HL-60 (cell line): ENCODE results near the gene UBFD1.

ENCODE experiments used
- DNase-seq, 2 experiments: peaks; one replicate each; pipeline ENCODE4 v3.0.0-alpha.2; 2010 to 2020; ENCODE audit warnings: low read depth in 1 of 2, low spot score in 1 of 2
- H3K27ac ChIP-seq: fragments of 250-450 bp; sonication (Bioruptor Pico); replicated peaks from 2 replicates; pipeline ENCODE4 v1.5.1; 2020; ENCODE audit warnings: mild to moderate bottlenecking, moderate library complexity
- H3K27me3 ChIP-seq: fragments of 250-450 bp; sonication (Bioruptor Pico); 2 replicates; pipeline ENCODE4 v1.5.1; 2021; ENCODE audit warnings: mild to moderate bottlenecking, moderate library complexity; ENCODE audit not compliant: insufficient read depth, poor library complexity, severe bottlenecking
- H3K4me3 ChIP-seq: replicated peaks from 2 replicates; pipeline ENCODE4 v1.5.1; 2011; ENCODE audit warnings: mild to moderate bottlenecking, control low read depth, low read length; ENCODE audit not compliant: insufficient read depth
- CTCF ChIP-seq: IDR thresholded peaks from one replicate; pipeline ENCODE4 v1.5.1; 2011; ENCODE audit warnings: low read length, control low read depth, inconsistent platforms; ENCODE audit not compliant: insufficient read depth
- GABPA ChIP-seq: IDR thresholded peaks from 2 replicates; pipeline ENCODE4 v1.6.1; 2012; ENCODE audit warnings: low read depth
- POLR2AphosphoS5 ChIP-seq: IDR thresholded peaks from 2 replicates; pipeline ENCODE4 v1.6.1; 2012; ENCODE audit warnings: low read depth
- REST ChIP-seq: IDR thresholded peaks from 2 replicates; pipeline ENCODE4 v1.6.1; 2012; ENCODE audit warnings: low read depth; ENCODE audit not compliant: insufficient replicate concordance
- SPI1 ChIP-seq: IDR thresholded peaks from 2 replicates; pipeline ENCODE4 v1.6.1; 2012; ENCODE audit warnings: low read depth, mild to moderate bottlenecking, borderline replicate concordance

UBFD1 gene

GRCh38 chr16:23520500-23520899, 37.0 kb upstream of the UBFD1 start:
- peak overlapping the region; percentile 74 for H3K27ac ChIP-seq
- peak in 1 of 2 experiments; percentile 57 for DNase-seq
- no peak for TF ChIP-seq REST
- no peak for TF ChIP-seq SPI1
- no peak for TF ChIP-seq GABPA
- TF ChIP-seq POLR2AphosphoS5: no peak
- no peak for TF ChIP-seq CTCF
- H3K27me3 ChIP-seq: no peaks in the 10 kb centered on the region
- no peak overlapping the region for H3K4me3 ChIP-seq

GRCh38 chr16:23521037-23521743, 36.3 kb upstream of the UBFD1 start:
- Histone ChIP-seq H3K27me3 (no peaks in the 10 kb centered on the region), H3K27ac (peak overlapping the region; percentile 74), H3K4me3 (no peak overlapping the region)
- DNase-seq: peak in 1 of 2 experiments; percentile 49
- no peak for TF ChIP-seq POLR2AphosphoS5
- no peak for TF ChIP-seq CTCF
- no peak for TF ChIP-seq GABPA
- no peak for TF ChIP-seq REST
- no peak for TF ChIP-seq SPI1

- TF ChIP-seq REST (no peak), SPI1 (no peak), CTCF (no peak), POLR2AphosphoS5 (no peak), GABPA (no peak)
- H3K4me3 ChIP-seq: no peak overlapping the region
- DNase-seq: no peak
- H3K27ac ChIP-seq: peak overlapping the region; percentile 74
- H3K27me3 ChIP-seq: no peaks in the 10 kb centered on the region
These were observed 35.6 kb upstream of the UBFD1 start for GRCh38 chr16:23521965-23522364.
